ENCODE results near the gene ZNF689. TPM values are rescaled to one million over a fixed set of nuclear protein-coding genes. Genes with fewer than 3 reads are reported as not detected.
"Not testable (repeated sequence)": the region's sequence is repeated elsewhere in the genome, so short reads cannot be mapped to it uniquely, and the experiment has no call there.

Gene ZNF689
- total and polyA plus RNA-seq, 7 experiments from 2014 or later: 6.8 to 15.6 (median 12.4) TPM

- intact Hi-C loops (cut with micrococcal nuclease): loop anchor here in 1 of 2 donors (5.0 kb wide), 1 partner anchor 185 kb away; the partner anchor contains the start of gene SEPHS2
- not testable (repeated sequence) for DNase-seq; H3K27ac Mint-ChIP-seq; H3K4me1 ChIP-seq (ENCODE audit: control insufficient read depth in 2 of 2, insufficient read depth in 2 of 2, low read length in 2 of 2); H3K27ac ChIP-seq (ENCODE audit: low read depth, low read length); H3K9me3 Mint-ChIP-seq; H3K36me3 Mint-ChIP-seq; H3K27me3 Mint-ChIP-seq; H3K4me3 ChIP-seq (ENCODE audit: low read length); H3K36me3 ChIP-seq (ENCODE audit: control insufficient read depth in 2 of 3, insufficient read depth in 3 of 3, low read length in 3 of 3); H3K9me3 ChIP-seq (ENCODE audit: control insufficient read depth in 2 of 3, low read length in 3 of 3); H3K4me3 Mint-ChIP-seq; ATAC-seq; H3K27me3 ChIP-seq (ENCODE audit: control insufficient read depth in 2 of 2, insufficient read depth in 2 of 2, low read length in 2 of 2)
- ChIA-PET CTCF (interaction anchor here (0.6 kb wide), 2 partner anchors 102 to 173 kb away, joined by 3 to 5 read pairs; no protein-coding TSS in a partner anchor), POLR2A (interaction anchor here (0.6 to 1.3 kb wide), 8 partner anchors 18 to 202 kb away, joined by 3 to 6 read pairs (median 3); partner anchors contain the start of genes DCTPP1 and PRR14)
- H3K4me1 Mint-ChIP-seq: peaks cover 10 to 28% (median 22%) of the 10 kb centered on the region in 7 donors
Observed at GRCh38 chr16:30632454-30632853, 22.3 kb upstream of the ZNF689 start.

GRCh38 chr16:30628628-30629540 is 18.7 kb upstream of the ZNF689 start:
- Mint-ChIP-seq H3K27ac (peak overlapping the region in 8 of 9 donors; percentile 58 to 89 (median 80)), H3K4me3 (peak overlapping the region; percentile 58 to 85 (median 72)), H3K9me3 (no peaks in the 10 kb centered on the region), H3K4me1 (peaks cover 4 to 12% (median 8%) of the 10 kb centered on the region in 7 donors), H3K27me3 (peaks cover 0 to under 1% (median 0%) of the 10 kb centered on the region in 5 donors), H3K36me3 (no peaks in the 10 kb centered on the region)
- Histone ChIP-seq H3K4me1 (ENCODE audit: control insufficient read depth in 2 of 2, insufficient read depth in 2 of 2, low read length in 2 of 2) (peaks cover 0 to 3% of the 10 kb centered on the region in 2 donors), H3K27ac (ENCODE audit: low read depth, low read length) (peak overlapping the region; percentile 60), H3K4me3 (ENCODE audit: low read length) (peak overlapping the region; percentile 51), H3K9me3 (ENCODE audit: control insufficient read depth in 2 of 3, low read length in 3 of 3) (no peaks in the 10 kb centered on the region), H3K36me3 (ENCODE audit: control insufficient read depth in 2 of 3, insufficient read depth in 3 of 3, low read length in 3 of 3) (no peaks in the 10 kb centered on the region), H3K27me3 (ENCODE audit: control insufficient read depth in 2 of 2, insufficient read depth in 2 of 2, low read length in 2 of 2) (no peaks in the 10 kb centered on the region)
- ChIA-PET CTCF (interaction anchor here (0.6 to 2.9 kb wide), 23 partner anchors 8 to 517 kb away, joined by 3 to 14 read pairs (median 4); partner anchors contain the start of genes DCTPP1, FBRS, PRR14 and ZNF688), POLR2A (interaction anchor here (0.6 to 1.5 kb wide), 12 partner anchors 15 to 574 kb away, joined by 3 to 6 read pairs (median 4); partner anchors contain the start of genes DCTPP1, FBRS, ZNF688 and ZNF689)
- intact Hi-C loops (cut with micrococcal nuclease): loop anchor here (1.0 to 2.0 kb wide), 9 partner anchors 19 to 586 kb away; partner anchors contain the start of genes DCTPP1 (in 1 of the 2), FBRS (in 1 of the 2), SEPHS2 (in 1 of the 2) and ZNF689 (in 1 of the 2)
- DNase-seq (peak; percentile 64 to 89 (median 80)), ATAC-seq (peak; percentile 97)

DNA sequence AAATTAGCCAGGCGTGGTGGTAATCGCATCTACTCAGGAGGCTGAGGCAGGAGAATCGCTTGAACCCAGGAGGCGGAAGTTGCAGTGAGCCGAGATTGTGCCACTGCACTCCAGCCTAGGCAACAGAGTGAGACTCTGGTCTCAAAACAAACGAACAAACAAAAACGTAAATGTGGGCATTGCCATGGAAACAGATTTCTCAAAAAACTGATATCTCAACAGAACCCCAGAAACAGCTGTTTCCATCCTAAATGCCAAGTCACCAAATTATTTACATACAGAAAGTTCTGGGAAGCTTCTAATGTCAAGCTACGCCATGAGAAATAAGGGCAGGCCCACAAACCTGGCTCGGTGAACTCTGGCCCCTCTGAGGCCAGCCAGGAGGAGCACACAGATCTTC is 16.0 kb upstream of the ZNF689 start:
- Histone ChIP-seq H3K27ac (ENCODE audit: low read depth, low read length) (no peak overlapping the region), H3K27me3 (ENCODE audit: control insufficient read depth in 2 of 2, insufficient read depth in 2 of 2, low read length in 2 of 2) (no peaks in the 10 kb centered on the region), H3K4me1 (ENCODE audit: control insufficient read depth in 2 of 2, insufficient read depth in 2 of 2, low read length in 2 of 2) (no peaks in the 10 kb centered on the region), H3K36me3 (ENCODE audit: control insufficient read depth in 2 of 3, insufficient read depth in 3 of 3, low read length in 3 of 3) (no peaks in the 10 kb centered on the region), H3K4me3 (ENCODE audit: low read length) (no peak overlapping the region), H3K9me3 (ENCODE audit: control insufficient read depth in 2 of 3, low read length in 3 of 3) (no peaks in the 10 kb centered on the region)
- ChIA-PET CTCF (interaction anchor here (0.5 to 1.3 kb wide), 2 partner anchors 67 to 196 kb away, joined by 3 read pairs; partner anchors contain the start of gene DCTPP1), POLR2A (interaction anchor here (0.7 to 1.1 kb wide), 2 partner anchors 16 to 189 kb away, joined by 3 to 5 read pairs; partner anchors contain the start of gene ZNF689)
- H3K4me3 Mint-ChIP-seq: no peak overlapping the region
- no peak overlapping the region for H3K27ac Mint-ChIP-seq
- no peak for DNase-seq
- no peaks in the 10 kb centered on the region for H3K9me3 Mint-ChIP-seq
- intact Hi-C loops (cut with micrococcal nuclease): no loop called here
- no peak for ATAC-seq
- H3K27me3 Mint-ChIP-seq: peaks cover 0 to 15% (median 0%) of the 10 kb centered on the region in 5 donors
- peaks cover 4 to 16% (median 6%) of the 10 kb centered on the region in 7 donors for H3K4me1 Mint-ChIP-seq
- no peaks in the 10 kb centered on the region for H3K36me3 Mint-ChIP-seq

GRCh38 chr16:30623536-30624283 is 13.5 kb upstream of the ZNF689 start:
- no peak for ATAC-seq
- peak overlapping the region in 1 of 9 donors; percentile 41 for H3K27ac Mint-ChIP-seq
- H3K36me3 Mint-ChIP-seq: no peaks in the 10 kb centered on the region
- no peaks in the 10 kb centered on the region for H3K9me3 Mint-ChIP-seq
- POLR2A ChIA-PET: interaction anchor here (1.7 kb wide), 1 partner anchor 25 kb away, joined by 5 read pairs; no protein-coding TSS in a partner anchor
- H3K36me3 ChIP-seq (ENCODE audit: control insufficient read depth in 2 of 3, insufficient read depth in 3 of 3, low read length in 3 of 3): no peaks in the 10 kb centered on the region
- intact Hi-C loops (cut with micrococcal nuclease): no loop called here
- no peak overlapping the region for H3K27ac ChIP-seq (ENCODE audit: low read depth, low read length)
- H3K27me3 ChIP-seq (ENCODE audit: control insufficient read depth in 2 of 2, insufficient read depth in 2 of 2, low read length in 2 of 2): no peaks in the 10 kb centered on the region
- CTCF ChIA-PET: no interaction called here
- no peaks in the 10 kb centered on the region for H3K4me1 ChIP-seq (ENCODE audit: control insufficient read depth in 2 of 2, insufficient read depth in 2 of 2, low read length in 2 of 2)
- peaks cover 2 to 11% (median 3%) of the 10 kb centered on the region in 7 donors for H3K4me1 Mint-ChIP-seq
- no peaks in the 10 kb centered on the region for H3K9me3 ChIP-seq (ENCODE audit: control insufficient read depth in 2 of 3, low read length in 3 of 3)
- H3K4me3 ChIP-seq (ENCODE audit: low read length): no peak overlapping the region
- DNase-seq: no peak
- peaks cover 0 to 30% (median 0%) of the 10 kb centered on the region in 5 donors for H3K27me3 Mint-ChIP-seq
- no peak overlapping the region for H3K4me3 Mint-ChIP-seq

- CTCF ChIA-PET: no interaction called here
- Histone ChIP-seq H3K9me3 (ENCODE audit: control insufficient read depth in 2 of 3, low read length in 3 of 3) (no peaks in the 10 kb centered on the region), H3K36me3 (ENCODE audit: control insufficient read depth in 2 of 3, insufficient read depth in 3 of 3, low read length in 3 of 3) (no peaks in the 10 kb centered on the region), H3K27me3 (ENCODE audit: control insufficient read depth in 2 of 2, insufficient read depth in 2 of 2, low read length in 2 of 2) (no peaks in the 10 kb centered on the region), H3K4me1 (ENCODE audit: control insufficient read depth in 2 of 2, insufficient read depth in 2 of 2, low read length in 2 of 2) (no peaks in the 10 kb centered on the region), H3K27ac (ENCODE audit: low read depth, low read length) (no peak overlapping the region), H3K4me3 (ENCODE audit: low read length) (no peak overlapping the region)
- H3K9me3 Mint-ChIP-seq: no peaks in the 10 kb centered on the region
- no peak for ATAC-seq
- no peak for DNase-seq
- H3K4me3 Mint-ChIP-seq: no peak overlapping the region
- POLR2A ChIA-PET: interaction anchor here (0.6 to 1.7 kb wide), 3 partner anchors 24 to 50 kb away, joined by 4 to 6 read pairs (median 5); no protein-coding TSS in a partner anchor
- H3K36me3 Mint-ChIP-seq: no peaks in the 10 kb centered on the region
- peaks cover 0 to 31% (median 0%) of the 10 kb centered on the region in 5 donors for H3K27me3 Mint-ChIP-seq
- H3K27ac Mint-ChIP-seq: no peak overlapping the region
- intact Hi-C loops (cut with micrococcal nuclease): no loop called here
- H3K4me1 Mint-ChIP-seq: peaks cover 0 to 12% (median 0%) of the 10 kb centered on the region in 7 donors
Observed at GRCh38 chr16:30622455-30623032, 12.4 kb upstream of the ZNF689 start.

Data from naive thymus-derived CD4-positive, alpha-beta T cell (primary cell).